Measurements from ENCODE around the gene PDYN.

- no peak for TF ChIP-seq POLR2A (IDR thresholded peaks at IDR 0.05; ENCODE audit: low read length)
- no peak for TF ChIP-seq GATA1 (IDR thresholded peaks at IDR 0.05; ENCODE audit: low read depth, low read length)
These were observed 1.3 kb downstream of the PDYN start for GRCh38 chr20:1992359-1993110.
